OCI-LY3 (cell line): ENCODE measurements around the gene CRTC3.
"Not testable (repeated sequence)": the region's sequence is repeated elsewhere in the genome, so short reads cannot be mapped to it uniquely, and the experiment has no call there.

Experiments
- H2AFZ ChIP-seq: fragments of 200-600, 300-600 bp; shearing (Covaris generic); 2 replicates; pipeline ENCODE4 v1.6.0; 2014; ENCODE audit warnings: antibody characterized with exemption, low read depth, low read length
- H3K27ac ChIP-seq: fragments of 200-600, 300-600 bp; sonication (generic); 2 replicates; pipeline ENCODE4 v1.5.1; 2014; ENCODE audit warnings: mild to moderate bottlenecking, low read length, moderate library complexity, mixed read lengths
- H3K27me3 ChIP-seq: fragments of 200-600, 300-600 bp; sonication (generic); 2 replicates; pipeline ENCODE4 v1.6.1; 2014; ENCODE audit warnings: low read depth, low read length, mixed read lengths
- H3K36me3 ChIP-seq: fragments of 200-600, 300-600 bp; sonication (generic); replicated peaks from 2 replicates; pipeline ENCODE3; 2014; ENCODE audit warnings: low read depth, low read length, mixed read lengths
- H3K4me1 ChIP-seq: fragments of 300-600, 200-600 bp; sonication (generic); 2 replicates; pipeline ENCODE4 v1.6.1; 2014; ENCODE audit warnings: low read length, mixed read lengths
- H3K4me2 ChIP-seq: fragments of 200-600, 300-600 bp; sonication (generic); 2 replicates; pipeline ENCODE4 v1.6.1; 2014; ENCODE audit warnings: low read length, mixed read lengths
- H3K4me3 ChIP-seq: fragments of 300-600, 200-600 bp; sonication (generic); 2 replicates; pipeline ENCODE4 v1.5.1; 2014; ENCODE audit warnings: antibody characterized with exemption, mild to moderate bottlenecking, low read length, moderate library complexity
- H3K79me2 ChIP-seq: fragments of 300-600, 200-600 bp; shearing (Covaris generic); 2 replicates; pipeline ENCODE4 v1.6.1; 2014; ENCODE audit warnings: mild to moderate bottlenecking, low read length, mixed read lengths
- H3K9ac ChIP-seq: fragments of 300-600, 200-600 bp; shearing (Covaris generic); 2 replicates; pipeline ENCODE4 v1.6.0; 2014; ENCODE audit warnings: mild to moderate bottlenecking, low read length, moderate library complexity
- H3K9me3 ChIP-seq: fragments of 200-600, 300-600 bp; shearing (Covaris generic); 2 replicates; pipeline ENCODE4 v1.6.1; 2014; ENCODE audit warnings: low read length, mixed read lengths; ENCODE audit not compliant: insufficient read depth
- H4K20me1 ChIP-seq: fragments of 200-600, 300-600 bp; sonication (generic); 2 replicates; pipeline ENCODE4 v1.6.1; 2016; ENCODE audit warnings: low read length, mixed read lengths; ENCODE audit not compliant: insufficient read depth
- CTCF ChIP-seq: fragments of 200-600, 300-600 bp; sonication (generic); IDR thresholded peaks from 2 replicates; pipeline ENCODE4 v1.5.1; 2014; ENCODE audit warnings: antibody characterized with exemption, low read length, low read depth
- EZH2phosphoT487 ChIP-seq: fragments of 200-600 bp; shearing (Covaris generic); IDR thresholded peaks from 2 replicates; pipeline ENCODE4 v1.6.1; 2018; ENCODE audit warnings: antibody characterized with exemption, mixed run types, low read depth

The CRTC3 gene

GRCh38 chr15:90667073-90667754 lies 137.5 kb downstream of the CRTC3 start:
- H3K4me1 ChIP-seq: peaks cover 4% of the 10 kb centered on the region; the same call in 1 of the 2 replicates
- H3K27me3 ChIP-seq: peaks cover 60% of the 10 kb centered on the region
- no peak overlapping the region for H3K4me2 ChIP-seq
- TF ChIP-seq EZH2phosphoT487 (no peak), CTCF (no peak)
- H2AFZ ChIP-seq: no peak overlapping the region
- no peaks in the 10 kb centered on the region for H3K9me3 ChIP-seq
- H3K27ac ChIP-seq: no peak overlapping the region
- no peaks in the 10 kb centered on the region for H3K79me2 ChIP-seq
- H3K4me3 ChIP-seq: no peak overlapping the region
- H3K9ac ChIP-seq: no peak overlapping the region
- H3K36me3 ChIP-seq: no peaks in the 10 kb centered on the region
- no peaks in the 10 kb centered on the region for H4K20me1 ChIP-seq

GRCh38 chr15:90667755-90668345 lies 138.1 kb downstream of the CRTC3 start:
- H3K9ac ChIP-seq, H3K79me2 ChIP-seq, H3K36me3 ChIP-seq, H3K4me1 ChIP-seq, H3K4me3 ChIP-seq, H3K9me3 ChIP-seq, H2AFZ ChIP-seq, H3K4me2 ChIP-seq, H3K27ac ChIP-seq, H4K20me1 ChIP-seq: not testable (repeated sequence)
- peaks cover 56% of the 10 kb centered on the region for H3K27me3 ChIP-seq

- not testable (repeated sequence) for H3K9me3 ChIP-seq, H3K9ac ChIP-seq, H2AFZ ChIP-seq, H4K20me1 ChIP-seq, H3K4me3 ChIP-seq, H3K27ac ChIP-seq, H3K4me1 ChIP-seq, H3K36me3 ChIP-seq, H3K79me2 ChIP-seq, H3K4me2 ChIP-seq
- peaks cover 50% of the 10 kb centered on the region for H3K27me3 ChIP-seq
These were observed 140.9 kb downstream of the CRTC3 start for GRCh38 chr15:90670631-90671030.

GRCh38 chr15:90671216-90671615 lies 141.5 kb downstream of the CRTC3 start:
- Histone ChIP-seq H3K9ac (no peak overlapping the region), H3K4me1 (no peaks in the 10 kb centered on the region), H3K9me3 (no peaks in the 10 kb centered on the region), H3K36me3 (no peaks in the 10 kb centered on the region), H3K27ac (no peak overlapping the region), H3K79me2 (no peaks in the 10 kb centered on the region), H3K27me3 (peaks cover 48% of the 10 kb centered on the region), H3K4me3 (no peak overlapping the region), H4K20me1 (no peaks in the 10 kb centered on the region), H3K4me2 (no peak overlapping the region), H2AFZ (no peak overlapping the region)
- TF ChIP-seq CTCF (no peak), EZH2phosphoT487 (no peak)

- not testable (repeated sequence) for H3K9me3 ChIP-seq, H2AFZ ChIP-seq, H3K4me2 ChIP-seq, H3K27ac ChIP-seq, H3K9ac ChIP-seq, H3K79me2 ChIP-seq, H4K20me1 ChIP-seq, H3K4me1 ChIP-seq, H3K36me3 ChIP-seq, H3K4me3 ChIP-seq
- peaks cover 30% of the 10 kb centered on the region for H3K27me3 ChIP-seq
These were observed 143.6 kb downstream of the CRTC3 start for GRCh38 chr15:90673357-90673756.
